Colonic mucosa (tissue), 4 donors: Measurements from ENCODE around the gene DOCK9. TPM values are rescaled to one million over a fixed set of nuclear protein-coding genes. Genes with fewer than 3 reads are reported as not detected.

ENCODE experiments used
- DNase-seq: peaks from one replicate; pipeline ENCODE4 v3.0.0-alpha.2; 2020
- H3K27ac ChIP-seq: fragments of 200-600 bp; one replicate; pipeline ENCODE4 v1.8.0; 2021
- H3K27me3 ChIP-seq: fragments of 200-600 bp; one replicate; pipeline ENCODE4 v1.8.0; 2021
- H3K36me3 ChIP-seq: fragments of 200-600 bp; one replicate; pipeline ENCODE4 v1.8.0; 2021
- H3K4me1 ChIP-seq: fragments of 200-600 bp; one replicate; pipeline ENCODE4 v1.8.0; 2021; ENCODE audit warnings: mild to moderate bottlenecking
- H3K4me3 ChIP-seq: fragments of 200-600 bp; one replicate; pipeline ENCODE4 v1.8.0; 2021
- H3K9ac ChIP-seq, 2 donors: one replicate each; pipeline ENCODE4 v1.7.0; 2013; ENCODE audit warnings: control low read depth in 2 of 2, low read depth in 2 of 2, low read length in 2 of 2
- H3K9me3 ChIP-seq: fragments of 200-600 bp; one replicate; pipeline ENCODE4 v1.8.0; 2021
- CTCF ChIP-seq: fragments of 200-600 bp; IDR thresholded peaks from one replicate; pipeline ENCODE4 v1.8.0; 2022; ENCODE audit warnings: antibody characterized with exemption, mild to moderate bottlenecking
- intact Hi-C: fragments of 100-400 bp; cut with DNase I; formaldehyde crosslinking; loops from one replicate; pipeline ENCODE4 v1.14.1; 2022
- total RNA-seq, 2 donors: library from RNA; stranded (reverse); fragmentation: NEBNext Ultra II Directional in 1 of 2; extraction: Animal tissue kit (Norgen Biotek cat#: 25700) in 1 of 2; gene quantifications; one replicate each; pipeline ENCODE4 v1.2.1, GENCODE V29; 2021
- donor health status: healthy.
- donor health status: DM: no; HTN: no; CAD: no.
- donor health status: DM: no; HTN: no; CAD: no.

The DOCK9 gene
- total RNA-seq, 2 donors from 2014 or later = 42.3 to 52.4 TPM

GRCh38 chr13:98917116-98917515 is 60.7 kb downstream of the DOCK9 start:
- intact Hi-C loops = no loop called here
- H3K36me3 ChIP-seq = no peaks in the 10 kb centered on the region
- H3K27ac ChIP-seq = no peak overlapping the region

GRCh38 chr13:98916403-98916802 is 61.5 kb downstream of the DOCK9 start:
- no peak overlapping the region for H3K4me3 ChIP-seq
- no peak overlapping the region for H3K27ac ChIP-seq
- no peak for TF ChIP-seq CTCF
- H3K9ac ChIP-seq = no peak overlapping the region
- H3K27me3 ChIP-seq = no peaks in the 10 kb centered on the region
- no peaks in the 10 kb centered on the region for H3K4me1 ChIP-seq
- no peaks in the 10 kb centered on the region for H3K36me3 ChIP-seq
- no peak for DNase-seq
- H3K9me3 ChIP-seq = no peaks in the 10 kb centered on the region
- intact Hi-C loops = no loop called here

More at GRCh38 chr13:98917116-98917515, 60.7 kb downstream of the DOCK9 start:
- Histone ChIP-seq H3K9me3 (no peaks in the 10 kb centered on the region), H3K4me3 (no peak overlapping the region), H3K4me1 (no peaks in the 10 kb centered on the region), H3K27me3 (no peaks in the 10 kb centered on the region), H3K9ac (no peak overlapping the region)
- no peak for TF ChIP-seq CTCF
- no peak for DNase-seq

- intact Hi-C loops = no loop called here
- H3K4me3 ChIP-seq = no peak overlapping the region
- no peak for TF ChIP-seq CTCF
- no peaks in the 10 kb centered on the region for H3K36me3 ChIP-seq
- H3K9ac ChIP-seq = no peak overlapping the region
- H3K4me1 ChIP-seq = no peaks in the 10 kb centered on the region
- H3K27me3 ChIP-seq = no peaks in the 10 kb centered on the region
- H3K27ac ChIP-seq = no peak overlapping the region
- H3K9me3 ChIP-seq = no peaks in the 10 kb centered on the region
- DNase-seq = no peak
Observed at GRCh38 chr13:98915981-98916380, 61.9 kb downstream of the DOCK9 start.

GRCh38 chr13:98915563-98915962 is 62.3 kb downstream of the DOCK9 start:
- H3K36me3 ChIP-seq = no peaks in the 10 kb centered on the region
- H3K4me1 ChIP-seq = no peaks in the 10 kb centered on the region
- no peak for TF ChIP-seq CTCF
- DNase-seq = no peak
- no peak overlapping the region for H3K4me3 ChIP-seq
- no peak overlapping the region for H3K9ac ChIP-seq
- intact Hi-C loops = no loop called here
- no peaks in the 10 kb centered on the region for H3K9me3 ChIP-seq
- no peak overlapping the region for H3K27ac ChIP-seq
- no peaks in the 10 kb centered on the region for H3K27me3 ChIP-seq

GRCh38 chr13:98913741-98914140 is 64.1 kb downstream of the DOCK9 start:
- Histone ChIP-seq H3K36me3 (no peaks in the 10 kb centered on the region), H3K9me3 (no peaks in the 10 kb centered on the region), H3K27me3 (no peaks in the 10 kb centered on the region), H3K9ac (no peak overlapping the region), H3K4me1 (no peaks in the 10 kb centered on the region), H3K4me3 (no peak overlapping the region), H3K27ac (no peak overlapping the region)
- intact Hi-C loops = no loop called here
- no peak for DNase-seq
- no peak for TF ChIP-seq CTCF

- TF ChIP-seq CTCF = no peak
- Histone ChIP-seq H3K4me1 (no peaks in the 10 kb centered on the region), H3K9me3 (no peaks in the 10 kb centered on the region), H3K36me3 (no peaks in the 10 kb centered on the region), H3K27ac (no peak overlapping the region), H3K4me3 (no peak overlapping the region), H3K9ac (no peak overlapping the region), H3K27me3 (no peaks in the 10 kb centered on the region)
- no peak for DNase-seq
- intact Hi-C loops = no loop called here
Observed at GRCh38 chr13:98912846-98913245, 65.0 kb downstream of the DOCK9 start.
